ENCODE results near the gene TM6SF1. TPM values are rescaled to one million over a fixed set of nuclear protein-coding genes. Genes with fewer than 3 reads are reported as not detected.

Gene TM6SF1
- total and polyA plus RNA-seq, 9 donors: 0.76 to 5.9 (median 2.9) TPM

DNA sequence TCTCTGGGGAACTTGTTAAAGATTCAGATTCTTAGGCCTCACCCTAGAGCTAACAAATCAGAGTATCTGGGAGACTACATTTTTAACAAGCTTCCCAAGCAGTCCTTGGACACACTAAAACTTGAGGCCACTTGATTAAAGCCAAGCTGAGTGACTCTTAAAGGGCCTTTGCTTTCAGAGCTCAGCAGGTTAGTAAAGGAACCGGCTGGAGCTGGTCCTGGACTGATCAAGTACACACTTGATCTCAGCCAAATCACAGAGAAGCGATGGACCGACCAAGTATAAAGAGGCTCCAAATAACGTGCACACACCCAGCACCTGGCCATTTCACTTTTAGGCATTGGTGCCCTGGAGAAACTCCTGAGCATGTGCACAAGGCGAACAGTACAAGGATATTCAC is 12.9 kb upstream of the TM6SF1 start:
- DNase-seq: no peak
- Histone ChIP-seq H3K4me1 (ENCODE audit: insufficient read depth) (no peaks in the 10 kb centered on the region), H3K27ac (no peak overlapping the region), H3K9me3 (no peaks in the 10 kb centered on the region), H3K36me3 (no peaks in the 10 kb centered on the region), H3K4me3 (no peak overlapping the region), H3K27me3 (no peaks in the 10 kb centered on the region)
- WGBS, 3 donors: 84 to 86% (median 84%) methylated on average over 5 of the region's 5 CpGs
- intact Hi-C loops (cut with DNase I): no loop called here
- TF ChIP-seq POLR2A (IDR thresholded peaks at IDR 0.05) (no peak), EP300 (IDR thresholded peaks at IDR 0.05) (no peak)
- TF ChIP-seq, protein P1, sequence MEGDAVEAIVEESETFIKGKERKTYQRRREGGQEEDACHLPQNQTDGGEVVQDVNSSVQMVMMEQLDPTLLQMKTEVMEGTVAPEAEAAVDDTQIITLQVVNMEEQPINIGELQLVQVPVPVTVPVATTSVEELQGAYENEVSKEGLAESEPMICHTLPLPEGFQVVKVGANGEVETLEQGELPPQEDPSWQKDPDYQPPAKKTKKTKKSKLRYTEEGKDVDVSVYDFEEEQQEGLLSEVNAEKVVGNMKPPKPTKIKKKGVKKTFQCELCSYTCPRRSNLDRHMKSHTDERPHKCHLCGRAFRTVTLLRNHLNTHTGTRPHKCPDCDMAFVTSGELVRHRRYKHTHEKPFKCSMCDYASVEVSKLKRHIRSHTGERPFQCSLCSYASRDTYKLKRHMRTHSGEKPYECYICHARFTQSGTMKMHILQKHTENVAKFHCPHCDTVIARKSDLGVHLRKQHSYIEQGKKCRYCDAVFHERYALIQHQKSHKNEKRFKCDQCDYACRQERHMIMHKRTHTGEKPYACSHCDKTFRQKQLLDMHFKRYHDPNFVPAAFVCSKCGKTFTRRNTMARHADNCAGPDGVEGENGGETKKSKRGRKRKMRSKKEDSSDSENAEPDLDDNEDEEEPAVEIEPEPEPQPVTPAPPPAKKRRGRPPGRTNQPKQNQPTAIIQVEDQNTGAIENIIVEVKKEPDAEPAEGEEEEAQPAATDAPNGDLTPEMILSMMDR (IDR thresholded peaks at IDR 0.05): no peak

DNA sequence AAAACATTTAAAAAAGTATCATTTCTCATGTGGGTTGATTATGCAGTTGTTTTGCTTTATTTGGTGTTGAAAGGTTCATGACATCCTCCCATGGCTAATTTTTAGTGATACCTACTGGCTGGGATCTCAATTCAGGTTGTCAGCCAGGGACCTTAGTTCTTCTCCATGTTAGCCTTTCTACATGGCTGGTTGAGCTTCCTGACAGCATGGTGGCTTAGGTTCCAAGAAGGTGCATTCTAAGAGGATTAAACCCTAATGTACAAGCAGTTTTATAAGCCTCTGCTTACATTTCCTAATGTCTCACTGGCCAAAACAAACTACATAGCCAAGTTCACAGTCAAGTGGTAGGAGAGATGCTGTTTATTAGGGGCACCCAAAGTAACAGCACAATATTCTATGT is 9.4 kb upstream of the TM6SF1 start:
- no peak for DNase-seq
- Histone ChIP-seq H3K4me1 (ENCODE audit: insufficient read depth) (no peaks in the 10 kb centered on the region), H3K36me3 (no peaks in the 10 kb centered on the region), H3K27me3 (no peaks in the 10 kb centered on the region), H3K27ac (no peak overlapping the region), H3K4me3 (no peak overlapping the region), H3K9me3 (no peaks in the 10 kb centered on the region)
- intact Hi-C loops (cut with DNase I): no loop called here
- TF ChIP-seq, protein P1 (IDR thresholded peaks at IDR 0.05): no peak
- no peak for TF ChIP-seq POLR2A (IDR thresholded peaks at IDR 0.05)
- no peak for TF ChIP-seq EP300 (IDR thresholded peaks at IDR 0.05)

DNA sequence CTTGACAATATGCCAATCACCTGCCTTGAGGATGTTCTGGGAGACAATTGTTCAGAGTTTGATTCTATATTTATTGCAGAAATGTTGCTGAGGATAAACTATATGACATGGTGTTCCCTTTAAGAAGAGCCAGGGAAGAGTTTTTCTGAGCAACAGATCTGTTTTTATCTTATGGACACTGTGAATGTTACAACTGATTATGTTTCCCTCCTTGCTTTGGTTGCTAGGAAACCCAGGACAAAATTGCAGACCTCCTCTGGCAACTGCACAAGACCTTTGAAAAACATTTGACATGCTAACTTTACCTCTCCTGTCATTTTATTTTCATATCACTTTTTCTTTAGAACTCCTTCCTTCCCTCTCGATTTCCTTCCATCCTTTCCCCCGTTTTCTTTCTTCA is 8.2 kb upstream of the TM6SF1 start:
- Histone ChIP-seq H3K4me1 (ENCODE audit: insufficient read depth) (no peaks in the 10 kb centered on the region), H3K27ac (no peak overlapping the region), H3K4me3 (no peak overlapping the region), H3K36me3 (no peaks in the 10 kb centered on the region), H3K27me3 (no peaks in the 10 kb centered on the region), H3K9me3 (no peaks in the 10 kb centered on the region)
- intact Hi-C loops (cut with DNase I): no loop called here
- 66 to 85% (median 78%) methylated on average over 2 of the region's 2 CpGs for WGBS, 3 donors
- TF ChIP-seq, protein P1 (IDR thresholded peaks at IDR 0.05): no peak
- TF ChIP-seq POLR2A (IDR thresholded peaks at IDR 0.05) (no peak), EP300 (IDR thresholded peaks at IDR 0.05) (no peak)
- no peak for DNase-seq

DNA sequence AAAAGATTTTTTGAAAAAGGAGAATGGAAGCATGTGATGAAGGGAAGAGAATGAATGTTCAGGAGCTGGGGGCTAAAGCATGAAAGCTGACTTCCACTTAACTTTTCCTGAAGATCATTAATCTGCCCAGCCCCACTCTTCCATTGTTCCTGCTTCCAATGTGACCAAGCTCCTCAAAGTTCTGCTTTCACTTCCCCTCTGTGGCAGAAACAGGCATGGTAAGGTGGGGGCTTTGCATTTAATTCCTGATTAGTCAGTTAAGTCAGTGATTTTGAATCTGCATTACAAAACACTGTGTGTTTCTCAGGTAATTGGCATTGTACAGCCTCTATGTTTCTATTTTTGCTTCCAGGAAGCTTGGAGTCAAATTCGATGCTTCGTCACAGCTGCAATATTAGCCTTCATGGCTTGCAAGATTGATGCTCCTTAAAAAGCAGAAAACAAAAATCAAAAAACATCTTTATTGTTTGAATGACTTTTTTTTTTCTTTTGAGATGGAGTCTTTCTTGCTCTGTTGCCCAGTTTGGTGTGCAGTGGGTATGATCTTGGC is 7.3 kb upstream of the TM6SF1 start:
- intact Hi-C loops (cut with DNase I): no loop called here
- 46 to 52% (median 49%) methylated on average over 2 of the region's 2 CpGs for WGBS, 3 donors

More for the DNA sequence above, 7.3 kb upstream of the TM6SF1 start:
- Histone ChIP-seq H3K9me3 (no peaks in the 10 kb centered on the region), H3K4me1 (ENCODE audit: insufficient read depth) (no peaks in the 10 kb centered on the region), H3K36me3 (no peaks in the 10 kb centered on the region), H3K27ac (no peak overlapping the region), H3K27me3 (no peaks in the 10 kb centered on the region), H3K4me3 (no peak overlapping the region)
- DNase-seq: no peak
- TF ChIP-seq, protein P1 (IDR thresholded peaks at IDR 0.05): no peak
- TF ChIP-seq POLR2A (IDR thresholded peaks at IDR 0.05): no peak
- TF ChIP-seq EP300 (IDR thresholded peaks at IDR 0.05): no peak

All from ovary (tissue), 9 donors.